ENCODE data around the gene RHOV.

DNA sequence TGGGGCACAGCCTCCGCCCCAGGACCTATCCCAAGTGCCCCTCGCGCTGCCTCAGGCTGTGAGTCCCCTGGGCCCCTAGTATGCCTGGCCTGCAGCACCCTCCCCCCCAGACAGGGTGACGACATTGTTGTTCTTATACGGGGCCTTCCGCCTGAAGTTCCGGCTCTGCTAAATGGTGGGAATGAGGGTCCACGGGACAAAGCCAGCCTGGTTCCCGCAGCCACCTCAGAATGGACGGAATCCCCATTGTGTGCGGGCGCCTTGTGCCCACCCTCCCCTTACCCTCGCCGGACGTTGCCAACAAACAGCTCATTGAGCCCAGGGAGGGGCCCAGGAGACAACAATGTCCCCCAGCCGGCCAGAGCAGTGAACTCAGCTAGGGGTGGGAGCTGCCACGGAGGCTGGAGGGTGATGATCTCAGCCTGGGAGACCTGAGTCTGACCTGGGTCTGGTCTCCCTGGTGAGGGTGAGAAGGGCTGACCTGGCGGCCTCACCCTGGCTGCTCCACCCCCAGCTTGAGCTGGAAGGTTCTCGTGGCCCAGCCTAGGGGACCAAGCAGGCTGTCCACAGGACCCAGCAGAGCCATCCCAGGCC is 44.9 kb upstream of the RHOV start:
- TF ChIP-seq PATZ1 (CRISPR knock-in tag; IDR thresholded peaks at IDR 0.05; ENCODE audit: borderline replicate concordance) = no peak
- no peak for TF ChIP-seq RARB (CRISPR knock-in tag; IDR thresholded peaks at IDR 0.05)
- no peak for TF ChIP-seq TOX (CRISPR knock-in tag; IDR thresholded peaks at IDR 0.05; ENCODE audit: borderline replicate concordance)
